K562 (cell line): ENCODE data around the gene GATC. TPM values are rescaled to one million over a fixed set of nuclear protein-coding genes. Genes with fewer than 3 reads are reported as not detected.

ENCODE experiments used
- ATAC-seq: fragments of 200-7000 bp; cut with Tn5 transposase; 3 replicates; pipeline ENCODE4 v1.9.1; 2020; ENCODE audit warnings: moderate library complexity
- BruUV-seq: library from RNA; stranded (reverse); fragments of 400-500 nt; replicated peaks from 2 replicates; lab custom pipeline; 2021; lab: Mats Ljungman, UMichigan
- CTCF ChIA-PET: fragments of 300-600 bp; formaldehyde crosslinking; extraction: SDS; loops from one replicate; lab custom pipeline; 2021; ENCODE audit warnings: low intra/inter-chr PET ratio; lab: Yijun Ruan, JAX
- POLR2A ChIA-PET: fragments of 300-600, 350-650 bp; sonication (Branson Sonifier 250); formaldehyde crosslinking; extraction: SDS; loops from one replicate; lab custom pipeline; 2021; ENCODE audit warnings: antibody characterized with exemption, inconsistent platforms; lab: Yijun Ruan, JAX
- DNase-seq, 4 experiments: peaks; one replicate each; pipeline versions ENCODE4 v3.0.0 to v3.0.0-alpha.2; 2011 to 2018; ENCODE audit warnings: low spot score in 3 of 4, mixed read lengths in 3 of 4; ENCODE audit errors: extremely low read depth in 1 of 4
- FAIRE-seq: peaks from 2 replicates; lab custom pipeline; 2011; peaks lifted over from hg19 to GRCh38; lab: Jason Lieb, UNC
- H2AFZ ChIP-seq: 2 replicates; pipeline ENCODE4 v1.6.0; 2011; ENCODE audit warnings: low read depth, low read length, control low read depth, inconsistent platforms
- H3K27ac ChIP-seq: fragments of 200-600 bp; 3 replicates; pipeline ENCODE4 v1.8.0; 2011; ENCODE audit warnings: low read depth, mild to moderate bottlenecking, control low read depth, inconsistent platforms, low read length, moderate library complexity, mixed read lengths; ENCODE audit errors: extremely low read depth
- H3K27me3 ChIP-seq, 2 experiments: fragments of 300-600 bp in 1 of 2; 2 replicates in 1 of 2; 3 replicates in 1 of 2; pipeline versions ENCODE4 v1.6.0 to v1.8.0; 2011; ENCODE audit warnings: inconsistent platforms in 2 of 2, low read length in 2 of 2, mild to moderate bottlenecking in 1 of 2, mixed read lengths in 1 of 2, moderate library complexity in 1 of 2; ENCODE audit not compliant: control insufficient read depth in 2 of 2, insufficient read depth in 2 of 2
- H3K36me3 ChIP-seq: fragments of 300-600 bp; 3 replicates; pipeline ENCODE4 v1.8.0; 2011; ENCODE audit warnings: mild to moderate bottlenecking, low read length, inconsistent platforms; ENCODE audit not compliant: control insufficient read depth, insufficient read depth
- H3K4me1 ChIP-seq, 2 experiments: fragments of 200-600 bp in 1 of 2; replicated peaks in 1 of 2; 2 replicates in 1 of 2; 3 replicates in 1 of 2; pipeline versions ENCODE4 v1.5.1 to v1.8.0; 2011; ENCODE audit warnings: inconsistent platforms in 2 of 2, low read length in 2 of 2, mild to moderate bottlenecking in 1 of 2, mixed read lengths in 1 of 2, moderate library complexity in 1 of 2; ENCODE audit not compliant: control insufficient read depth in 2 of 2, insufficient read depth in 2 of 2
- H3K4me2 ChIP-seq: 2 replicates; pipeline ENCODE4 v1.6.1; 2011; ENCODE audit warnings: low read length, control low read depth, inconsistent platforms, mixed read lengths; ENCODE audit not compliant: insufficient read depth
- H3K4me3 ChIP-seq: fragments of 200-600 bp; sonication (generic), shearing (Covaris generic); 2 replicates; pipeline ENCODE4 v1.5.1; 2016; ENCODE audit warnings: control low read depth, inconsistent platforms
- H3K79me2 ChIP-seq: fragments of 200-600 bp; 3 replicates; pipeline ENCODE4 v1.8.0; 2011; ENCODE audit warnings: low read length, inconsistent platforms; ENCODE audit not compliant: control insufficient read depth, insufficient read depth
- H3K9ac ChIP-seq, 2 experiments: 2 replicates each; pipeline versions ENCODE4 v1.6.0 to v1.6.1; 2011; ENCODE audit warnings: low read depth in 2 of 2, low read length in 2 of 2, control low read depth in 1 of 2, inconsistent platforms in 1 of 2, mild to moderate bottlenecking in 1 of 2, mixed read lengths in 1 of 2; ENCODE audit not compliant: insufficient read depth in 1 of 2
- H3K9me1 ChIP-seq: one replicate; pipeline ENCODE4 v1.6.0; 2011; ENCODE audit warnings: inconsistent platforms, mild to moderate bottlenecking, low read length, moderate library complexity; ENCODE audit not compliant: control insufficient read depth, insufficient read depth
- H3K9me3 ChIP-seq: replicated peaks from 2 replicates; pipeline ENCODE4 v1.5.1; 2011; ENCODE audit warnings: low read depth, low read length, inconsistent platforms; ENCODE audit not compliant: control insufficient read depth, insufficient read depth
- H4K20me1 ChIP-seq: replicated peaks from 2 replicates; pipeline ENCODE4 v1.6.1; 2011; ENCODE audit warnings: low read length, inconsistent platforms, mixed read lengths; ENCODE audit not compliant: control insufficient read depth, insufficient read depth
- GATAD2B ChIP-seq: fragments of 450-650 bp; IDR thresholded peaks from 2 replicates; pipeline ENCODE4 v1.6.1; 2017; ENCODE audit warnings: mild to moderate bottlenecking, borderline replicate concordance
- KAT2B ChIP-seq: IDR thresholded peaks from one replicate; pipeline ENCODE4 v1.6.1; 2012; ENCODE audit warnings: low read depth, mild to moderate bottlenecking, control low read depth, inconsistent platforms, low read length, moderate library complexity
- MED1 ChIP-seq: sonication (generic); formaldehyde crosslinking; IDR thresholded peaks from 2 replicates; pipeline ENCODE4 v1.8.1; 2023; ENCODE audit warnings: missing genetic modification reagents, borderline replicate concordance
- NFE2L1 ChIP-seq: fragments of 450-650 bp; IDR thresholded peaks from 2 replicates; pipeline ENCODE4 v1.6.1; 2016; ENCODE audit warnings: missing genetic modification characterization, low read depth, mild to moderate bottlenecking, missing compliant biosample characterization, moderate library complexity, borderline replicate concordance
- PYGO2 ChIP-seq: fragments of 450-650 bp; IDR thresholded peaks from 2 replicates; pipeline ENCODE4 v1.6.1; 2016; ENCODE audit warnings: mild to moderate bottlenecking, missing genetic modification characterization, moderate library complexity, missing compliant biosample characterization
- STAG1 ChIP-seq: sonication (generic); formaldehyde crosslinking; IDR thresholded peaks from 2 replicates; pipeline ENCODE4 v1.5.0; 2020; ENCODE audit warnings: missing genetic modification reagents, borderline replicate concordance
- TCF7 ChIP-seq: sonication (generic); IDR thresholded peaks from 2 replicates; pipeline ENCODE4 v1.6.1; 2016; ENCODE audit warnings: antibody characterized with exemption, borderline replicate concordance
- WGBS: fragments of 100-300 bp; shearing (Covaris generic); methylation state at CpG from one replicate; pipeline ENCODE4 v1.1.6; 2016; ENCODE audit warnings: low coverage, mixed read lengths; ENCODE audit not compliant: insufficient coverage; ENCODE audit errors: missing lambda C conversion rate; 5-methylcytosine and 5-hydroxymethylcytosine counted together
- in situ Hi-C: fragments of 300-500 bp; cut with MboI; formaldehyde crosslinking; loops from 4 replicates; pipeline ENCODE4 v1.15.0; 2018; ENCODE audit warnings: inconsistent platforms, mixed read lengths
- intact Hi-C: fragments of 100-400 bp; cut with micrococcal nuclease; formaldehyde crosslinking; loops from 2 replicates; pipeline ENCODE4 v1.14.2; 2022
- polyA plus RNA-seq, 8 experiments: library from polyadenylated mRNA; depleted of rRNA in 4 of 8; stranded (reverse) in 5 of 8; unstranded in 3 of 8; fragments of >200 nt; fragmentation: Nextera tagmentation in 2 of 8; fragmentation: Illumina TruSeq in 1 of 8; extraction: Ambion mirVana in 2 of 8; extraction: Trizol in 1 of 8; gene quantifications; 2 replicates each; pipeline versions ENCODE4 v1.2.1 to v1.2.3, GENCODE V29; 2011 to 2014; ENCODE audit warnings: inconsistent platforms in 1 of 8, missing spikeins in 1 of 8
- total RNA-seq, 7 experiments: library from RNA; depleted of rRNA in 6 of 7; stranded (reverse); fragments of >200 nt in 6 of 7; fragmentation: Illumina TruSeq in 2 of 7; extraction: Trizol in 2 of 7; gene quantifications; 2 replicates each; pipeline versions ENCODE4 v1.2.1 to v1.2.3, GENCODE V29; 2011 to 2021; ENCODE audit warnings: low replicate concordance in 1 of 7
- TF ChIP-seq, protein P1 (sequence below): sonication (generic); formaldehyde crosslinking; IDR thresholded peaks from 2 replicates; pipeline ENCODE4 v1.8.0; 2022; ENCODE audit warnings: mild to moderate bottlenecking, missing genetic modification reagents
- TF ChIP-seq, protein P2 (sequence below): IDR thresholded peaks from 3 replicates; pipeline ENCODE4 v1.6.1; 2011; ENCODE audit warnings: borderline replicate concordance, mild to moderate bottlenecking; ENCODE audit not compliant: insufficient read length, insufficient read depth
- TF ChIP-seq, protein P3 (sequence below): fragments of 450-650 bp; IDR thresholded peaks from 2 replicates; pipeline ENCODE4 v1.6.1; 2016; ENCODE audit warnings: low read depth, mild to moderate bottlenecking, moderate library complexity

Gene GATC
- total and polyA plus RNA-seq, 9 of the 15 experiments (the other 6 are each of a cell fraction or from before 2014, with no cell fraction given), result 5.8 to 52.6 (median 28.2) TPM

DNA sequence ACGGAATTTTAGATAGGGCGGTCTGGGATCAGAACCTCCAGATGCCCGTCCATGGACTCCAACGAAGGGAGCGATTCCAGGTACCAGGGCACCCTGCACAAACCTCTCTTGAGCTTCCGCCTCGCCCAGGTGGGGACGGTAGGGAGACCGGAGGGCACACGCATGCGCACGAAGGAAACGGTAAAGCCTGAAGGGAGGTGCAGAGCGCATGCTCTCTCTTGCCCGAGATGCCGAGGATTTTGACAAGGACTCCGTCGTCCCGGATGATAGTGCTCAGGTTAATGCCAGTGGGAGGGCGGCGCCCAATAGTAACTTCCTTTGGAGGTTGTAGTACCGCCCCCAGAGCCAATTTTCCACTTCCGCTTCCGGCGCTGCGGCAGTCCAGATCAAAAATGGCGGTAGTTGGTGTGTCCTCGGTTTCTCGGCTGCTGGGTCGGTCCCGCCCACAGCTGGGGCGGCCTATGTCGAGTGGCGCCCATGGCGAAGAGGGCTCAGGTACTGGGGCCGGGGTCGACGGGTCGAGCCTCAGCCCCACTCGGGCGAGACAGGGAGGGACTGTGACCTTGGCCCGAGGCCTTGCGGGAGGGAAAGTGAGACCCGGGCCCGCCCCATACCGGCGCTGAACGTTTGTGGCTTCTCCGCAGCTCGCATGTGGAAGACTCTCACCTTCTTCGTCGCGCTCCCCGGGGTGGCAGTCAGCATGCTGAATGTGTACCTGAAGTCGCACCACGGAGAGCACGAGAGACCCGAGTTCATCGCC is 8.3 kb upstream of the GATC start, which contains the start of gene COX6A1:
Gene COX6A1 (plus strand): TSS at position 379 of the 760 bp plus-strand sequence. CDS start 14 bp downstream, at position 393.
- in situ Hi-C loops (loop anchor here (10.0 kb wide), 1 partner anchor 113 kb away; the partner anchor contains the start of gene PLA2G1B), intact Hi-C loops (loop anchor here (10.0 kb wide), 1 partner anchor 207 kb away; the partner anchor contains the start of gene CABP1)
- POLR2A ChIA-PET, result interaction anchor here (0.6 to 2.2 kb wide), 7 partner anchors 10 to 210 kb away, joined by 3 to 18 read pairs (median 4); partner anchors contain the start of gene RNU4-2
- BruUV-seq, result TSS peak; percentile 71
- DNase-seq (peak; percentile 97 to 99 (median 98)), ATAC-seq (peak; percentile 98), FAIRE-seq (peak; percentile 99)
- 1% methylated on average over 54 of the region's 59 CpGs for WGBS
- Histone ChIP-seq H2AFZ (peak within 1 kb of the TSS; percentile 100), H3K9me3 (no peaks in the 10 kb centered on the region), H3K27ac (peak within 1 kb of the TSS; percentile 86), H3K27me3 (no peaks in the 10 kb centered on the region), H3K36me3 (peaks cover 35% of the 10 kb centered on the region), H4K20me1 (peaks cover 7% of the 10 kb centered on the region), H3K4me3 (peak within 1 kb of the TSS; percentile 91), H3K9me1 (no peaks in the 10 kb centered on the region), H3K4me1 (peaks cover 3 to 8% of the 10 kb centered on the region in 2 experiments; a peak in 4 of 5 replicates), H3K9ac (peak within 1 kb of the TSS; percentile 85 to 96), H3K79me2 (peaks cover 46% of the 10 kb centered on the region), H3K4me2 (peak within 1 kb of the TSS; percentile 99)
- CTCF ChIA-PET, result no interaction called here
- TF ChIP-seq PYGO2 (tag) (no peak), MED1 (CRISPR knock-in tag) (no peak), NFE2L1 (no peak), TCF7 (peak; percentile 45; the same call in 1 of the 2 replicates), KAT2B (no peak), STAG1 (CRISPR knock-in tag) (no peak), GATAD2B (no peak)
- TF ChIP-seq, protein P1, sequence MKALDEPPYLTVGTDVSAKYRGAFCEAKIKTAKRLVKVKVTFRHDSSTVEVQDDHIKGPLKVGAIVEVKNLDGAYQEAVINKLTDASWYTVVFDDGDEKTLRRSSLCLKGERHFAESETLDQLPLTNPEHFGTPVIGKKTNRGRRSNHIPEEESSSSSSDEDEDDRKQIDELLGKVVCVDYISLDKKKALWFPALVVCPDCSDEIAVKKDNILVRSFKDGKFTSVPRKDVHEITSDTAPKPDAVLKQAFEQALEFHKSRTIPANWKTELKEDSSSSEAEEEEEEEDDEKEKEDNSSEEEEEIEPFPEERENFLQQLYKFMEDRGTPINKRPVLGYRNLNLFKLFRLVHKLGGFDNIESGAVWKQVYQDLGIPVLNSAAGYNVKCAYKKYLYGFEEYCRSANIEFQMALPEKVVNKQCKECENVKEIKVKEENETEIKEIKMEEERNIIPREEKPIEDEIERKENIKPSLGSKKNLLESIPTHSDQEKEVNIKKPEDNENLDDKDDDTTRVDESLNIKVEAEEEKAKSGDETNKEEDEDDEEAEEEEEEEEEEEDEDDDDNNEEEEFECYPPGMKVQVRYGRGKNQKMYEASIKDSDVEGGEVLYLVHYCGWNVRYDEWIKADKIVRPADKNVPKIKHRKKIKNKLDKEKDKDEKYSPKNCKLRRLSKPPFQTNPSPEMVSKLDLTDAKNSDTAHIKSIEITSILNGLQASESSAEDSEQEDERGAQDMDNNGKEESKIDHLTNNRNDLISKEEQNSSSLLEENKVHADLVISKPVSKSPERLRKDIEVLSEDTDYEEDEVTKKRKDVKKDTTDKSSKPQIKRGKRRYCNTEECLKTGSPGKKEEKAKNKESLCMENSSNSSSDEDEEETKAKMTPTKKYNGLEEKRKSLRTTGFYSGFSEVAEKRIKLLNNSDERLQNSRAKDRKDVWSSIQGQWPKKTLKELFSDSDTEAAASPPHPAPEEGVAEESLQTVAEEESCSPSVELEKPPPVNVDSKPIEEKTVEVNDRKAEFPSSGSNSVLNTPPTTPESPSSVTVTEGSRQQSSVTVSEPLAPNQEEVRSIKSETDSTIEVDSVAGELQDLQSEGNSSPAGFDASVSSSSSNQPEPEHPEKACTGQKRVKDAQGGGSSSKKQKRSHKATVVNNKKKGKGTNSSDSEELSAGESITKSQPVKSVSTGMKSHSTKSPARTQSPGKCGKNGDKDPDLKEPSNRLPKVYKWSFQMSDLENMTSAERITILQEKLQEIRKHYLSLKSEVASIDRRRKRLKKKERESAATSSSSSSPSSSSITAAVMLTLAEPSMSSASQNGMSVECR (CRISPR knock-in tag), result peak; percentile 48; the same call in 1 of the 2 replicates
- TF ChIP-seq, protein P2, sequence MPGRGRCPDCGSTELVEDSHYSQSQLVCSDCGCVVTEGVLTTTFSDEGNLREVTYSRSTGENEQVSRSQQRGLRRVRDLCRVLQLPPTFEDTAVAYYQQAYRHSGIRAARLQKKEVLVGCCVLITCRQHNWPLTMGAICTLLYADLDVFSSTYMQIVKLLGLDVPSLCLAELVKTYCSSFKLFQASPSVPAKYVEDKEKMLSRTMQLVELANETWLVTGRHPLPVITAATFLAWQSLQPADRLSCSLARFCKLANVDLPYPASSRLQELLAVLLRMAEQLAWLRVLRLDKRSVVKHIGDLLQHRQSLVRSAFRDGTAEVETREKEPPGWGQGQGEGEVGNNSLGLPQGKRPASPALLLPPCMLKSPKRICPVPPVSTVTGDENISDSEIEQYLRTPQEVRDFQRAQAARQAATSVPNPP, result no peak
- TF ChIP-seq, protein P3, sequence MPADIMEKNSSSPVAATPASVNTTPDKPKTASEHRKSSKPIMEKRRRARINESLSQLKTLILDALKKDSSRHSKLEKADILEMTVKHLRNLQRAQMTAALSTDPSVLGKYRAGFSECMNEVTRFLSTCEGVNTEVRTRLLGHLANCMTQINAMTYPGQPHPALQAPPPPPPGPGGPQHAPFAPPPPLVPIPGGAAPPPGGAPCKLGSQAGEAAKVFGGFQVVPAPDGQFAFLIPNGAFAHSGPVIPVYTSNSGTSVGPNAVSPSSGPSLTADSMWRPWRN, result no peak
